Fibroblast of mammary gland (primary cell): ENCODE results near the gene C1orf185.
"Not testable (repeated sequence)": the region's sequence is repeated elsewhere in the genome, so short reads cannot be mapped to it uniquely, and the experiment has no call there.

Source experiments
- DNase-seq: peaks from one replicate; pipeline ENCODE4 v3.0.0-alpha.2; 2010; ENCODE audit warnings: low read depth
- H3K4me3 ChIP-seq: 2 replicates; pipeline ENCODE4 v1.5.1; 2011; ENCODE audit warnings: low read depth, mild to moderate bottlenecking, low read length, moderate library complexity; ENCODE audit not compliant: control insufficient read depth
- CTCF ChIP-seq: conservative IDR thresholded peaks from 2 replicates; pipeline ENCODE4 v1.5.1; 2011; ENCODE audit warnings: low read depth, low read length, inconsistent platforms; ENCODE audit not compliant: control insufficient read depth, insufficient read depth

Gene C1orf185

DNA sequence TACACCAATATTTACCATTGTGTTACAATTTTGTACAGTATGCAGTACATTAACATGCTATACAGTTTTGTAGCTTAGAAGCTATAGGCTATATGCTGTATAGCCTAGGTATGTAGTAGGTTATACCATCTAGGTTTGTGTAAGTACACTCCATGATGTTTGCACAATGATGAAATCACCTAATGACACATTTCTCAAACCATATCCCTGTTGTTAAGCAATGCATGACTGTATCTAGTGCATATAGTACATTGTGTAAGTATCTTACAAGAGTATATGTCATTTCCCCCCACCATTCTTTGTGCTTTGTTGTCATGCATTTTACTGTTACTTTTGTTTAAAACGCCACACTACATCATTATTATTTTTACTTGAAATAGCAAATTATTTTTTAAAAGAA, 68.3 kb downstream of the C1orf185 start:
- no peak for TF ChIP-seq CTCF
- peak; percentile 79 for DNase-seq
- H3K4me3 ChIP-seq: no peak overlapping the region

DNA sequence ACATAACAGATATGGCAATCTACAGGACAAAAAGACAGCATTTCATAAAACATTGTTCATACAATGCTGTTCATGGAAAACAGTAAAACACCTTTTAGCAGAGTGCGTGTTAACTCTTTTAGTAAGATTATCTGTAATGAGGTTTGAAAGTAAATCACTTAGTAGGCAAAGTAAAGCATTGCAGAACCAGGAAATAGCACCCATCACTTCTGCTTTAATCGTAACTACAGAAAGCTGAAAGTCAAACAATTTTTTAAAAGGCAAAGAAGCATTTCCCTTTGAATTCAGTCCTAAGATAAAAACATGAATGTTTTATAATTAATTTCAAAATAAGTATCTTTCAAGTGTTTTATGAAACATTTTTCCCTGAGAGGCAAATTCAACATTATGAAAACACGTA, 70.8 kb downstream of the C1orf185 start:
- no peak for DNase-seq
- TF ChIP-seq CTCF: no peak
- no peak overlapping the region for H3K4me3 ChIP-seq

- no peak for TF ChIP-seq CTCF
- H3K4me3 ChIP-seq: no peak overlapping the region
- peak; percentile 8 for DNase-seq
These were observed 73.2 kb downstream of the C1orf185 start for GRCh38 chr1:51175278-51175677.

GRCh38 chr1:51177988-51178387, 76.0 kb downstream of the C1orf185 start:
- H3K4me3 ChIP-seq, DNase-seq: not testable (repeated sequence)

GRCh38 chr1:51188230-51188629, 86.2 kb downstream of the C1orf185 start:
- no peak for DNase-seq
- no peak overlapping the region for H3K4me3 ChIP-seq
- no peak for TF ChIP-seq CTCF

GRCh38 chr1:51189421-51190073, 87.5 kb downstream of the C1orf185 start:
- TF ChIP-seq CTCF: peak; percentile 98
- H3K4me3 ChIP-seq: no peak overlapping the region
- DNase-seq: peak; percentile 81

DNA sequence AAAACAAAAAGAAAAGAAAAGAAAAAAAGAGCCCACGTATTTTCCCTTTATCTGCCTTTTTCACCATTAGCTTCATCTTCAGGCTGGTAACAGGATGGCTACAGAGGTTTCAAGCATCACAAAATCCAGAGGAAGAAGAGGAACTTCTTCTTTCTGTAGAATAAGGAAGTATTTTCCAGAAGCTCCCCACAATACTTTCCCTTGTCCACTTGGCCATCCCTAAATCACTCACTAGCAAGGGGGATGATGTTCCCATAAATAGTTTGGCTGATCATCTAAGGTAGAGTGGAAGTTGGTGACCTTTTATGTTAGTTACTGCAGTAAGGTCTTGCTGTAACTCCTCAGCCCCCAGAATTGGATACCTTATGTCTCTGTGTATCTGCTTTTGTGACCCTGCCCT, 88.9 kb downstream of the C1orf185 start:
- DNase-seq: no peak
- no peak overlapping the region for H3K4me3 ChIP-seq
- no peak for TF ChIP-seq CTCF
